ENCODE measurements around the gene NBEAL2.
"Not testable (repeated sequence)": the region's sequence is repeated elsewhere in the genome, so short reads cannot be mapped to it uniquely, and the experiment has no call there.

NBEAL2 gene

GRCh38 chr3:47034868-47035489, 55.5 kb downstream of the NBEAL2 start:
- POLR2A ChIA-PET = no interaction called here
- CTCF ChIA-PET = interaction anchor here (0.9 to 1.8 kb wide), 5 partner anchors 9 to 36 kb away, joined by 3 to 7 read pairs (median 3); no protein-coding TSS in a partner anchor
- no peak for DNase-seq (ENCODE audit: extremely low spot score)
- no peak for TF ChIP-seq CTCF (IDR thresholded peaks at IDR 0.05; ENCODE audit: control extremely low read depth, extremely low read depth, low read depth, missing control alignments)

- ChIA-PET POLR2A (no interaction called here), CTCF (interaction anchor here (0.9 to 1.8 kb wide), 4 partner anchors 8 to 37 kb away, joined by 3 to 7 read pairs (median 4); no protein-coding TSS in a partner anchor)
- TF ChIP-seq CTCF (IDR thresholded peaks at IDR 0.05; ENCODE audit: control extremely low read depth, extremely low read depth, low read depth, missing control alignments) = no peak
- DNase-seq (ENCODE audit: extremely low spot score) = no peak
These were observed 56.2 kb downstream of the NBEAL2 start for GRCh38 chr3:47035645-47036044.

- no peak for TF ChIP-seq CTCF (IDR thresholded peaks at IDR 0.05; ENCODE audit: control extremely low read depth, extremely low read depth, low read depth, missing control alignments)
- POLR2A ChIA-PET = no interaction called here
- no peak for DNase-seq (ENCODE audit: extremely low spot score)
- CTCF ChIA-PET = interaction anchor here (1.8 kb wide), 1 partner anchor 8 kb away, joined by 6 read pairs; no protein-coding TSS in a partner anchor
These were observed 56.7 kb downstream of the NBEAL2 start for GRCh38 chr3:47036145-47036544.

GRCh38 chr3:47037302-47037701, 57.8 kb downstream of the NBEAL2 start:
- CTCF ChIA-PET, POLR2A ChIA-PET: not testable (repeated sequence)

GRCh38 chr3:47041114-47041513, 61.6 kb downstream of the NBEAL2 start:
- DNase-seq (ENCODE audit: extremely low spot score) = no peak
- TF ChIP-seq CTCF (IDR thresholded peaks at IDR 0.05; ENCODE audit: control extremely low read depth, extremely low read depth, low read depth, missing control alignments) = no peak
- POLR2A ChIA-PET = no interaction called here
- CTCF ChIA-PET = interaction anchor here (1.0 to 3.7 kb wide), 5 partner anchors 9 to 24 kb away, joined by 3 to 20 read pairs (median 5); no protein-coding TSS in a partner anchor

More at GRCh38 chr3:47037302-47037701, 57.8 kb downstream of the NBEAL2 start:
- not testable (repeated sequence) for DNase-seq (ENCODE audit: extremely low spot score)

GRCh38 chr3:47042231-47042791, 62.8 kb downstream of the NBEAL2 start:
- ChIA-PET POLR2A (no interaction called here), CTCF (interaction anchor here (1.0 to 3.7 kb wide), 5 partner anchors 11 to 95 kb away, joined by 3 to 20 read pairs (median 5); no protein-coding TSS in a partner anchor)
- no peak for DNase-seq (ENCODE audit: extremely low spot score)
- TF ChIP-seq CTCF (IDR thresholded peaks at IDR 0.05; ENCODE audit: control extremely low read depth, extremely low read depth, low read depth, missing control alignments) = no peak

GRCh38 chr3:47047069-47047468, 67.6 kb downstream of the NBEAL2 start:
- CTCF ChIA-PET = interaction anchor here (1.0 to 1.7 kb wide), 4 partner anchors 12 to 341 kb away, joined by 3 to 7 read pairs (median 4); no protein-coding TSS in a partner anchor
- no peak for DNase-seq (ENCODE audit: extremely low spot score)
- POLR2A ChIA-PET = no interaction called here
- no peak for TF ChIP-seq CTCF (IDR thresholded peaks at IDR 0.05; ENCODE audit: control extremely low read depth, extremely low read depth, low read depth, missing control alignments)

Data from GM10248 (cell line).